Heart left ventricle (tissue), 13 donors: Measurements from ENCODE around the gene DNAJC10.

ENCODE experiments used
- CTCF ChIP-seq, 12 donors: fragments of 200-600 bp; sonication (generic) in 4 of 12; IDR thresholded peaks; one replicate each; pipeline versions ENCODE4 v1.5.0 to v1.8.0; 2018 to 2022; ENCODE audit warnings: antibody characterized with exemption in 12 of 12, mild to moderate bottlenecking in 5 of 12
- POLR2A ChIP-seq, 2 donors: fragments of 450-650 bp; IDR thresholded peaks; one replicate each; pipeline ENCODE4 v1.6.1; 2017; ENCODE audit warnings: antibody characterized with exemption in 2 of 2, mild to moderate bottlenecking in 2 of 2, moderate library complexity in 2 of 2
- donor health status: ischemic (EF 13 %, LVEDD 7.1; RV severe dilation, severe dysfunction).
- donor health status: DM: no; HTN: yes; CAD: no.
- donor health status: DM: no; HTN: no; CAD: no.
- donor health status: ischemic (EF 25% LVEDD 6.9; RV normal size, moderate dysfunction).
- donor health status: ischemic (EF 25% LVEDD 5.7; RV mildly dilated, moderate dysfunction).
- donor health status: ischemic (EF 35%, LVEDD 5.7; RV mildly dilated, moderate dysfunction).
- donor health status: nonischemic (EF 11% LVEDD 7.7; RV severe dilation, severe dysfunction).
- donor health status: DM: yes; HTN: yes; CAD: no.
- donor health status: PGD.
- donor health status: ischemic (EF 29% LVEDD 5.4; RV normal size, mild dysfunction).
- donor health status: nonischemic (EF 23%, LVEDD 6.1; RV moderate dilation, normal function).

DNA sequence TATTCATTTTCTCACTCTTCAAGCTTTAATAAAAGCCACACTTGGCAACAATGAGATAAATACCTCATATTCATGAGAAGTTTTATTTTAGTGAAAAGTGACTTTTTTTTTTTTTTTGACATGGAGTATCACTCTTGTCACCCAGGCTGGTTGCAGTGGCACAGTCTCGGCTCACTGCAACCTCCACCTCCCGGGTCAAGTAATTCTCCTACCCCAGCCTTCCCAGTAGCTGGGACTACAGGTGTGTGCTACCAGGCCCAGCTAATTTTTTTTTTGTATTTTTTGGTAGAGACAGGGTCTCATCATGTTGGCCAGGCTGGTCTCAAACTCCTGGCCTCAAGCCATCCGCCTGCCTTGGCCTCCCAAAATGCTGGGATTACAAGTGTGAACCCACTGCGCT is 103.4 kb downstream of the DNAJC10 start:
- no peak for TF ChIP-seq CTCF (IDR thresholded peaks at IDR 0.05)
- no peak for TF ChIP-seq POLR2A (IDR thresholded peaks at IDR 0.05)
